MM.1S (cell line): ENCODE results near the gene PDSS2.

ENCODE experiments used
- DNase-seq: peaks from one replicate; pipeline ENCODE4 v3.0.0-alpha.2; 2015
- H2AFZ ChIP-seq: fragments of 300-600 bp; sonication (generic); 2 replicates; pipeline ENCODE4 v1.6.0; 2016; ENCODE audit warnings: antibody characterized with exemption, low read length
- H3F3A ChIP-seq: fragments of 300-600 bp; sonication (generic); 2 replicates; pipeline ENCODE4 v1.6.1; 2016; ENCODE audit warnings: mild to moderate bottlenecking, antibody characterized with exemption, low read length, moderate library complexity, mixed read lengths; ENCODE audit not compliant: insufficient read depth
- H3K27ac ChIP-seq: fragments of 300-600 bp; sonication (generic); 2 replicates; pipeline ENCODE4 v1.5.1; 2016; ENCODE audit warnings: mild to moderate bottlenecking, low read length
- H3K27me3 ChIP-seq: fragments of 300-600 bp; sonication (generic); replicated peaks from 2 replicates; pipeline ENCODE4 v1.6.0; 2016; ENCODE audit warnings: low read length; ENCODE audit not compliant: insufficient read depth
- H3K36me3 ChIP-seq: fragments of 300-600 bp; sonication (generic); replicated peaks from 2 replicates; pipeline ENCODE4 v1.6.1; 2016; ENCODE audit warnings: mild to moderate bottlenecking, low read length, mixed read lengths; ENCODE audit not compliant: insufficient read depth
- H3K4me1 ChIP-seq: fragments of 300-600 bp; sonication (generic); 2 replicates; pipeline ENCODE4 v1.6.1; 2016; ENCODE audit warnings: low read length, mixed read lengths
- H3K4me2 ChIP-seq: fragments of 300-600 bp; sonication (generic); 2 replicates; pipeline ENCODE4 v1.6.0; 2016; ENCODE audit warnings: low read depth, low read length
- H3K4me3 ChIP-seq: fragments of 300-600 bp; sonication (generic); 2 replicates; pipeline ENCODE4 v1.5.1; 2016; ENCODE audit warnings: low read length, mixed read lengths
- H3K79me2 ChIP-seq: fragments of 300-600 bp; sonication (generic); 2 replicates; pipeline ENCODE4 v1.6.1; 2016; ENCODE audit warnings: mixed run types, low read length, mixed read lengths
- H3K9ac ChIP-seq: fragments of 300-600 bp; sonication (generic); 2 replicates; pipeline ENCODE4 v1.6.1; 2016; ENCODE audit warnings: low read length, mixed read lengths
- H3K9me2 ChIP-seq: fragments of 300-600 bp; sonication (generic); replicated peaks from 2 replicates; pipeline ENCODE4 v1.6.1; 2016; ENCODE audit warnings: mild to moderate bottlenecking, low read length, mixed read lengths; ENCODE audit not compliant: insufficient read depth
- H3K9me3 ChIP-seq: fragments of 300-600 bp; sonication (generic); replicated peaks from 2 replicates; pipeline ENCODE4 v1.6.1; 2016; ENCODE audit warnings: mild to moderate bottlenecking, low read length, mixed read lengths; ENCODE audit not compliant: insufficient read depth
- H4K20me1 ChIP-seq: fragments of 300-600 bp; sonication (generic); 2 replicates; pipeline ENCODE4 v1.6.1; 2016; ENCODE audit warnings: mild to moderate bottlenecking, low read length, moderate library complexity, mixed read lengths; ENCODE audit not compliant: insufficient read depth
- EZH2 ChIP-seq: fragments of 300-600 bp; sonication (generic); optimal IDR thresholded peaks from 2 replicates; pipeline ENCODE3; 2017; ENCODE audit warnings: low read depth, mild to moderate bottlenecking, antibody characterized with exemption, low read length, mixed read lengths
- EZH2phosphoT487 ChIP-seq: fragments of 300-600 bp; sonication (generic); IDR thresholded peaks from 2 replicates; pipeline ENCODE4 v1.6.1; 2018; ENCODE audit warnings: antibody characterized with exemption, low read length
- TF ChIP-seq, protein P1 (sequence below): fragments of 300-600 bp; sonication (generic); IDR thresholded peaks from 2 replicates; pipeline ENCODE4 v1.5.1; 2016; ENCODE audit warnings: antibody characterized with exemption, low read length, mixed read lengths

The PDSS2 gene

DNA sequence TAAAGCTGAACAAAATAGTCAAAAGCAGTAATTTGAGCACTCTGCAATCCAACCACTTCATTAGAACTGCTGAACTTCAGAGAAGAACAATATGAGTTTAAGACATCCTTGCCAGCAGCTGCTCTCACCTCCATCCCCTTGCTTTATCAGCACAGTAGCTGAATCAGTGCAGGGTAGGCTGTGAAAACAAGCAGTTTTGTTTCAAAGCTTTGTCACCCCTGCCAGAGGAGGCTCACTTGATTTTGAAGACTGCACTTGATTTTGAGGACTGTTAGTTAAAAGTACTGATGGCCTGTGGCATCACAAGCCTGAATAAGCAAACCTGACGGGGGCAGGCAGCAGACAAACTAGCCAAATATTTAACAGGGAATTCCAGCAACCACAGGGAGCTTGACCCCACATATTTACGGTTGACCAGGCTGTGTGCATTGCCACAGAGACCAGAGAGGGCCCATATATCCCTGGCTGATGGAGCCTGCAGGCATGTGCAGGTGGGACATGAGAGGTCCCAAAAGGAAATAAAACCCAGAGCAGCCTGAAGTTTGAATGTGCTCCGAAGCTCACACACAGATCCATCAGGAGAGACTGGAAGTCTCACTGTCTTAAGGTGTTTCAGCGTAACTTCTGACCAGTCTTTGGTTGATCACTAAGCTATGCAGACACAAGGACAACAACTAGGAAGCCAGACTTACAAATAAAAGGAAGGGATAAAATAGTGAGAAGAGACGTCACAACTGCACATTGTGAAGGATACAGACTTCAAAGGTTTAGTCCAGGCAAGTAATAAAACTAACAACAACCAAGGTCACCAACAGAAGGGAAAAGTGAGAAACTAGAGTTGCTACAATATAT, 97.4 kb downstream of the PDSS2 start:
- no peak overlapping the region for H3K9ac ChIP-seq
- H3K79me2 ChIP-seq = no peaks in the 10 kb centered on the region
- no peak overlapping the region for H3K4me3 ChIP-seq
- TF ChIP-seq EZH2phosphoT487 (no peak), EZH2 (no peak)
- TF ChIP-seq, protein P1, sequence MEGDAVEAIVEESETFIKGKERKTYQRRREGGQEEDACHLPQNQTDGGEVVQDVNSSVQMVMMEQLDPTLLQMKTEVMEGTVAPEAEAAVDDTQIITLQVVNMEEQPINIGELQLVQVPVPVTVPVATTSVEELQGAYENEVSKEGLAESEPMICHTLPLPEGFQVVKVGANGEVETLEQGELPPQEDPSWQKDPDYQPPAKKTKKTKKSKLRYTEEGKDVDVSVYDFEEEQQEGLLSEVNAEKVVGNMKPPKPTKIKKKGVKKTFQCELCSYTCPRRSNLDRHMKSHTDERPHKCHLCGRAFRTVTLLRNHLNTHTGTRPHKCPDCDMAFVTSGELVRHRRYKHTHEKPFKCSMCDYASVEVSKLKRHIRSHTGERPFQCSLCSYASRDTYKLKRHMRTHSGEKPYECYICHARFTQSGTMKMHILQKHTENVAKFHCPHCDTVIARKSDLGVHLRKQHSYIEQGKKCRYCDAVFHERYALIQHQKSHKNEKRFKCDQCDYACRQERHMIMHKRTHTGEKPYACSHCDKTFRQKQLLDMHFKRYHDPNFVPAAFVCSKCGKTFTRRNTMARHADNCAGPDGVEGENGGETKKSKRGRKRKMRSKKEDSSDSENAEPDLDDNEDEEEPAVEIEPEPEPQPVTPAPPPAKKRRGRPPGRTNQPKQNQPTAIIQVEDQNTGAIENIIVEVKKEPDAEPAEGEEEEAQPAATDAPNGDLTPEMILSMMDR = no peak
- H3K9me3 ChIP-seq = no peaks in the 10 kb centered on the region
- H3K27ac ChIP-seq = no peak overlapping the region
- H2AFZ ChIP-seq = no peak overlapping the region
- no peaks in the 10 kb centered on the region for H3F3A ChIP-seq
- no peak overlapping the region for H3K4me2 ChIP-seq
- no peaks in the 10 kb centered on the region for H3K36me3 ChIP-seq
- no peaks in the 10 kb centered on the region for H3K27me3 ChIP-seq
- DNase-seq = no peak
- no peaks in the 10 kb centered on the region for H3K4me1 ChIP-seq
- H3K9me2 ChIP-seq = no peaks in the 10 kb centered on the region
- no peaks in the 10 kb centered on the region for H4K20me1 ChIP-seq

DNA sequence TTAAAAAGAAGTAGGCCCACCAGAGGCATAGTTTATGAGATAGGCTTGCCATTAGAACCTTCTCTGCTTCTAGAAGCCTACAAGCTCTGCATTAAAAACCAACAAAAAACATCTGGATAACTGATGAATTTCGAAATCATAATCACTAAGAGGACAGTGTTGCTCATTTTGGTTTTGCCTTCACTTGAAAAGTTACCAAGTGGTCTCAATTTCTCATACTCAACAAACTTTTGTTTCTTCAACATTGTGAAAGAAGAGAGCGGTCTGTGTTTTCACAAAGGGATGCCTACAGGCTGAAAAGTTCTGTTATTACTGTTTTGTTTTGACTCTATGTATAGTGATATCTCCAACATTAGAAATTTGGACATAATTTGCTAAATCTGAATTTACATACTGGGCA, 98.9 kb downstream of the PDSS2 start:
- Histone ChIP-seq H3K27me3 (no peaks in the 10 kb centered on the region), H3K27ac (no peak overlapping the region), H3K4me3 (no peak overlapping the region), H3K4me2 (no peak overlapping the region), H2AFZ (no peak overlapping the region), H3K4me1 (no peaks in the 10 kb centered on the region), H3F3A (no peaks in the 10 kb centered on the region), H3K79me2 (no peaks in the 10 kb centered on the region), H3K36me3 (no peaks in the 10 kb centered on the region), H3K9ac (no peak overlapping the region), H3K9me2 (no peaks in the 10 kb centered on the region), H3K9me3 (no peaks in the 10 kb centered on the region), H4K20me1 (no peaks in the 10 kb centered on the region)
- DNase-seq = no peak
- TF ChIP-seq EZH2 = no peak
- TF ChIP-seq, protein P1 = no peak
- TF ChIP-seq EZH2phosphoT487 = no peak

DNA sequence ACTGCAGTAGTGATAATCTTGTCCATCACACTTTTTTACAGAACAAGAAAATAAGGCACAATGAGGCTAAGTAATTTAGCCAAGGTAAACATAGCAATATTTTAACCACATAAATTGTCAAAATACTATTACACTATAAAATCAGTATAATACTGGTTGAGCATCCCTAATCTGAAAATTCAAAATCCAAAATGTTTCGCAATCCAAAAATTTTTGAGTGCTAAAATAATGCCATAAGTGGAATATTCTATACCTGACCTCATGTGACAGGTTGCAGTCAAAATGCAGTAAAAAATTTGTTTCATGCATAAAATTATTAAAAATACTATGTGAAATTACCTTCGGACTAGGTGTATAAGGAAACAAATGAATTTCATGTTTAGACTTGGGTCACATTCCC, 101.5 kb downstream of the PDSS2 start:
- Histone ChIP-seq H3K79me2 (no peaks in the 10 kb centered on the region), H3F3A (no peaks in the 10 kb centered on the region), H3K9ac (no peak overlapping the region), H4K20me1 (no peaks in the 10 kb centered on the region), H3K27ac (no peak overlapping the region), H3K36me3 (no peaks in the 10 kb centered on the region), H3K4me2 (no peak overlapping the region), H3K4me1 (no peaks in the 10 kb centered on the region), H3K9me3 (no peaks in the 10 kb centered on the region), H3K27me3 (no peaks in the 10 kb centered on the region), H3K4me3 (no peak overlapping the region), H3K9me2 (no peaks in the 10 kb centered on the region), H2AFZ (no peak overlapping the region)
- DNase-seq = no peak
- TF ChIP-seq EZH2 (no peak), EZH2phosphoT487 (no peak)
- TF ChIP-seq, protein P1 = no peak
